HG03558 (cell line): ENCODE data around the gene PLEKHG4B.
"Not testable (repeated sequence)": the region's sequence is repeated elsewhere in the genome, so short reads cannot be mapped to it uniquely, and the experiment has no call there.

ENCODE experiments used
- ATAC-seq: cut with Tn5 transposase; IDR thresholded peaks from one replicate; pipeline ENCODE4 v1.9.1; 2021; ENCODE audit warnings: moderate number of reproducible peaks; ENCODE audit not compliant: unreplicated experiment; ENCODE audit errors: extremely low read depth

PLEKHG4B gene

GRCh38 chr5:91556-92263 is at the start of gene PLEKHG4B:
Gene PLEKHG4B, plus strand, starts transcription at chr5:92168. Its CDS starts 64 bp downstream, at chr5:92232.
- no peak for ATAC-seq

GRCh38 chr5:42250-42649 is 49.7 kb upstream of the PLEKHG4B start:
- no peak for ATAC-seq

- ATAC-seq, result no peak
Measured at GRCh38 chr5:48192-48591, 43.8 kb upstream of the PLEKHG4B start.

GRCh38 chr5:49530-49929 is 42.4 kb upstream of the PLEKHG4B start:
- not testable (repeated sequence) for ATAC-seq

- no peak for ATAC-seq
Measured at GRCh38 chr5:49953-50544, 41.9 kb upstream of the PLEKHG4B start.

- no peak for ATAC-seq
Measured at GRCh38 chr5:50724-51499, 41.1 kb upstream of the PLEKHG4B start.

GRCh38 chr5:51500-51823 is 40.5 kb upstream of the PLEKHG4B start:
- ATAC-seq, result no peak

GRCh38 chr5:53381-54174 is 38.4 kb upstream of the PLEKHG4B start:
- ATAC-seq, result no peak

- no peak for ATAC-seq
Measured at GRCh38 chr5:54175-54730, 37.7 kb upstream of the PLEKHG4B start.

- ATAC-seq, result no peak
Measured at GRCh38 chr5:54876-55569, 36.9 kb upstream of the PLEKHG4B start.

- no peak for ATAC-seq
Measured at GRCh38 chr5:56561-57290, 35.2 kb upstream of the PLEKHG4B start.

- not testable (repeated sequence) for ATAC-seq
Measured at GRCh38 chr5:60250-60649, 31.7 kb upstream of the PLEKHG4B start.

GRCh38 chr5:70440-70839 is 21.5 kb upstream of the PLEKHG4B start:
- ATAC-seq, result no peak

GRCh38 chr5:72316-73180 is 19.4 kb upstream of the PLEKHG4B start:
- ATAC-seq, result not testable (repeated sequence)

- not testable (repeated sequence) for ATAC-seq
Measured at GRCh38 chr5:73181-73447, 18.9 kb upstream of the PLEKHG4B start.

- no peak for ATAC-seq
Measured at GRCh38 chr5:73768-74502, 18.0 kb upstream of the PLEKHG4B start.

GRCh38 chr5:74503-75109 is 17.4 kb upstream of the PLEKHG4B start:
- no peak for ATAC-seq
